Memory B cell (primary cell): ENCODE results near the gene OR6B1.

Source experiments
- ATAC-seq: fragments of 150-1000 bp; cut with Tn5 transposase; 2 replicates; pipeline ENCODE4 v1.10.0; 2021; ENCODE audit warnings: low read depth, mild to moderate bottlenecking, moderate library complexity
- DNase-seq, 2 donors: peaks; one replicate each; pipeline ENCODE4 v3.0.0; 2022; ENCODE audit warnings: low spot score in 2 of 2
- H3K27ac Mint-ChIP-seq: one replicate; pipeline ENCODE4 v1.8.0; 2022; ENCODE audit warnings: mild to moderate bottlenecking, moderate library complexity, mixed read lengths
- H3K27me3 Mint-ChIP-seq: one replicate; pipeline ENCODE4 v1.8.0; 2022; ENCODE audit warnings: mixed read lengths
- H3K36me3 Mint-ChIP-seq: one replicate; pipeline ENCODE4 v1.8.0; 2022; ENCODE audit warnings: mild to moderate bottlenecking, mixed read lengths
- H3K4me1 Mint-ChIP-seq: one replicate; pipeline ENCODE4 v1.8.0; 2022; ENCODE audit warnings: mixed read lengths
- H3K4me3 Mint-ChIP-seq: one replicate; pipeline ENCODE4 v1.8.0; 2022; ENCODE audit warnings: mild to moderate bottlenecking, moderate library complexity, mixed read lengths
- H3K9me3 Mint-ChIP-seq: one replicate; pipeline ENCODE4 v1.8.0; 2022; ENCODE audit warnings: mixed read lengths

Gene OR6B1

GRCh38 chr7:144000020-144000419, at the start of gene OR6B1:
TSS of gene OR6B1 (plus strand) at chr7:144000320. CDS start at chr7:144003997, 3,677 bp downstream.
- Mint-ChIP-seq H3K27me3 (peaks cover 6% of the 10 kb centered on the region), H3K9me3 (no peaks in the 10 kb centered on the region), H3K4me1 (no peaks in the 10 kb centered on the region), H3K4me3 (no peak within 1 kb of the TSS), H3K27ac (no peak within 1 kb of the TSS), H3K36me3 (no peaks in the 10 kb centered on the region)
- no peak for ATAC-seq
- no peak for DNase-seq

DNA sequence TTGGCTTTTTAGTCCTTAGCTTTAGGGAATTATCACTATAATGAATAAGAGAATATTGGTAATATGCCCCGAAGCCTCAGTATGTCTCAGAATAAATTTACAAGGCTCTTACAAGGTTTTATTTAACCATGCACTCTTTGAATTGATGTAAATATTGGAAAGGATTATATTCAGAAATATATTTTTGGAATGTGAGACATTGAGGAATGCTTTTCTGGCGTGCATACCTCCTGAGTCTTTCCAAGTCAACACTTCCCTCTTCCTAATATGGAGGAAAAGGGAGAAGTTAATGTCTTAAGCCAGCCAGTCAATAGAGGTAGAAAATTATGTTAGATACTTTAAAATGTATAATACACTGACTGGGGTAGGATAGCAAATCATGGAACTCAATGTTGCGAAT, 46.7 kb upstream of the OR6B1 start:
- no peak overlapping the region for H3K27ac Mint-ChIP-seq
- DNase-seq = no peak
- no peaks in the 10 kb centered on the region for H3K4me1 Mint-ChIP-seq
- H3K36me3 Mint-ChIP-seq = no peaks in the 10 kb centered on the region
- H3K27me3 Mint-ChIP-seq = peaks cover 14% of the 10 kb centered on the region
- H3K9me3 Mint-ChIP-seq = no peaks in the 10 kb centered on the region
- ATAC-seq = no peak
- no peak overlapping the region for H3K4me3 Mint-ChIP-seq

DNA sequence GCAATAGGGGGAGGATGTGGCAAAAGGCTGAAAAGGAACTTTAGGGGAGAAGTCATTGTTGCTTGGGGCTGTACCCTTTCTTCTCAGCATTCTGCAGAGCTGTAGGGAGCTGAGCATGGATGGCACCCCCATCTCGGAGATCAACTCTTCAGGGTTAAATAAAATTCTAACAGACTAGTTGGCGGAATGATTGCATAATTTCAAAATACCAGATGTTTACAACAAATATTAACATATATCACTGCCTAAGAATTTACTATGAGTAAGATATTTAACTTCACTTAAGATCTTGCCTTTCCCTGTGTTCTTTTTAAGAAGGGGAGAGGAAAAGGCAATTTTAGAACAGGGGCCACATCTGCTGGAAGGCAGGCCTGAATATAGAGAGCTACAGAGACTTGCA, 46.0 kb upstream of the OR6B1 start:
- no peaks in the 10 kb centered on the region for H3K4me1 Mint-ChIP-seq
- H3K4me3 Mint-ChIP-seq = no peak overlapping the region
- H3K9me3 Mint-ChIP-seq = no peaks in the 10 kb centered on the region
- DNase-seq (no peak), ATAC-seq (no peak)
- peaks cover 11% of the 10 kb centered on the region for H3K27me3 Mint-ChIP-seq
- H3K27ac Mint-ChIP-seq = no peak overlapping the region
- H3K36me3 Mint-ChIP-seq = no peaks in the 10 kb centered on the region

- H3K4me1 Mint-ChIP-seq = no peaks in the 10 kb centered on the region
- H3K9me3 Mint-ChIP-seq = no peaks in the 10 kb centered on the region
These were observed 45.6 kb upstream of the OR6B1 start, which contains the start of gene OR2F1 for GRCh38 chr7:143954544-143954943. TSS of gene OR2F1 (plus strand) at chr7:143954844. CDS start at chr7:143959971, 5,127 bp downstream.

GRCh38 chr7:143958781-143959180, 41.3 kb upstream of the OR6B1 start:
- ATAC-seq = no peak
- H3K4me1 Mint-ChIP-seq = no peaks in the 10 kb centered on the region
- H3K27me3 Mint-ChIP-seq = peaks cover 7% of the 10 kb centered on the region
- H3K4me3 Mint-ChIP-seq = no peak overlapping the region
- no peak for DNase-seq
- H3K27ac Mint-ChIP-seq = no peak overlapping the region
- no peaks in the 10 kb centered on the region for H3K36me3 Mint-ChIP-seq
- H3K9me3 Mint-ChIP-seq = no peaks in the 10 kb centered on the region

More at GRCh38 chr7:143954544-143954943, 45.6 kb upstream of the OR6B1 start, which contains the start of gene OR2F1:
- no peak for ATAC-seq
- no peak for DNase-seq
- H3K27ac Mint-ChIP-seq = no peak within 1 kb of the TSS
- peaks cover 8% of the 10 kb centered on the region for H3K27me3 Mint-ChIP-seq
- H3K4me3 Mint-ChIP-seq = no peak within 1 kb of the TSS
- no peaks in the 10 kb centered on the region for H3K36me3 Mint-ChIP-seq

DNA sequence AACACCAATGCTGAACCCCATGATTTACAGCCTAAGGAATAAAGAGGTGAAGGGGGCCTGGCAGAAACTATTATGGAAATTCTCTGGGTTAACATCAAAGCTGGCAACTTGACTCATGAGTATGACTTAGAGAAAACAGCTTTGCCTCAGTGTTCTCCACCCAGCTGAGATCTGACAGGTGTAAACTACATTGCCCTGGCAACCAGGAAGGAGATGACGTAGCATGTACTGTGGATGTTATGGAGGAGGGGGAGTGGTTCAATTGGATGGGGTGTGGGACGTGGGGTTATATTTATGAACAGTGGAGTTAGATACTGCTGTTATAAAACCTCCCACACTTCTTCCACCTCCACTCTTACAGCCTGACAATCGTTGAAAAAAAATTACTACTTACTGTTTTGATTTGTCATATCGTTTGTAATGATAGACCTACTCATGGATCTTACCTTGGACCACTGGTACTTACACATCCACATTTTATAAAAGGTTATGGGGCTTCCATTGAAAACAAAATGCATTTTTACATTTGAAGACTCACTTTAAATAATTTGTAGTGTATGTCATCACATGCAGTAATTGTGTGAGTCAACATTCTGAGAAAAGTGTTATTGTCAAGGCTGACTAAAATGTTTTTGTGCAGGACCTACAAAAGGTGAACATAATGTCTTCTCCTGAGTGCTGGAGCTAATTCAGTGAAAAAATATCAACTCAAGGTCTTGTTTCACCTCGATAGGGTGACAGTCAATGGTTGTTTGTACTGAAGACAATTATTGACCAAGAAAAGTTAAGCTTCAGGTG, 39.1 kb upstream of the OR6B1 start:
- H3K4me3 Mint-ChIP-seq = no peak overlapping the region
- H3K4me1 Mint-ChIP-seq = no peaks in the 10 kb centered on the region
- H3K9me3 Mint-ChIP-seq = no peaks in the 10 kb centered on the region
- peaks cover 7% of the 10 kb centered on the region for H3K27me3 Mint-ChIP-seq
- ATAC-seq (no peak), DNase-seq (no peak)
- no peaks in the 10 kb centered on the region for H3K36me3 Mint-ChIP-seq
- H3K27ac Mint-ChIP-seq = no peak overlapping the region

DNA sequence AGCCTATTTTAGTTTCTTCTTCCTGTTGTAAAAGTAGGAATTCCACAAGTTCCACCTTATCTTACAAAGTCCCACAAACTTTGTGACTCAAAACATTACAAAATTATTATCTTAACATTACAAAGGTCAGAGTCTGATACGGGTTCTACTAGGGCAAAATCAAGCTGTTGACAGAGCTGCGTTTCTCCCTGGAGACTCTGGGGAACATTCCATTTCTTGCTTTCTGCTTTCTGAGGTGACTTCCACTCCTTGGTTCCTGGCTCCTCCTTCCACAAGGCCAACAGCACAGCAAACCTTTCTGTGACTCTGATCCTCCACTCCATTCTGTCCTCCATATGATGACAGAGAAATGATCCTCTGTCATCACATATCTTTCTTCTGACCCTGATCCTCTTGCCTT, 34.8 kb upstream of the OR6B1 start:
- H3K4me3 Mint-ChIP-seq = no peak overlapping the region
- H3K9me3 Mint-ChIP-seq = no peaks in the 10 kb centered on the region
- H3K27me3 Mint-ChIP-seq = peaks cover 4% of the 10 kb centered on the region
- no peaks in the 10 kb centered on the region for H3K4me1 Mint-ChIP-seq
- H3K27ac Mint-ChIP-seq = no peak overlapping the region
- DNase-seq (no peak), ATAC-seq (no peak)
- no peaks in the 10 kb centered on the region for H3K36me3 Mint-ChIP-seq

DNA sequence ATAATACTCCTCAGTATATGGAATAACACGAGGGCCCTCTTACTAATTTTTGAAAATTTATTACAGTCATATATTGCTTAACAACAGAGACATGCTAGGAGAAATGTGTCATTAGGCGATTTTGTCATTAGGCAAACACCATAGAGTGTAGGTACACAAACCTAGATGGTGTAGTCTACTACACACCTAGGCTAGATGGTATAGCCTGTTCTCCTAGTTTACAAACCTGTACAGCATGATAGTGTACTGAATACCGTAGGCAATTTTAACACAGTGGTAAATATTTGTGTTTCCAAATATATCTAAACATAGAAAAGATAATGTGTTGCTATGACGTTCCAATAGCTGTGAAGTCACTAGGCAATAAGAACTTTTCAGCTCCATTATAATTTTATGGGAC, 32.7 kb upstream of the OR6B1 start:
- Mint-ChIP-seq H3K9me3 (peaks cover 1% of the 10 kb centered on the region), H3K27me3 (peaks cover 1% of the 10 kb centered on the region), H3K36me3 (no peaks in the 10 kb centered on the region), H3K4me1 (no peaks in the 10 kb centered on the region), H3K4me3 (no peak overlapping the region), H3K27ac (no peak overlapping the region)
- no peak for ATAC-seq
- DNase-seq = no peak

- no peak for ATAC-seq
These were observed 26.2 kb upstream of the OR6B1 start for GRCh38 chr7:143973870-143974416.

DNA sequence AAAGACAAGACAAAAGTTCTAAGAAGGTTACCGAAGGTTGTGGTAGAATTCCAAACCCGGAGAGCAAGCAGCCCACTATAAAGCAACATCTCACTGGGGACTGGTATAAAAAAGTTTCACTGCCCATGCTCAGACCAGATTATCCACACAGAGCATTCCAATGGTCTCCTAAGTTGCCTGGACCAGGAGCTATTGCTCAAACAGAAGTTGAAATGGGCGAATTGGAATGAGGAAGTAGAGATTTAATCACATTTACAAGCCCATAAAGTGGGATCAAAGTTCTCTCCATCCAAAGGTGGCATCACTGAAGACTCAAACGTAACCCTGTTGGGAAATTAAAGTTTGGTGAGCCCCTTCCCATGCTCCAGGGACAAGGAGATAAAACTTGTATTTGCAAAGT, 25.7 kb upstream of the OR6B1 start:
- Mint-ChIP-seq H3K9me3 (peaks cover 1% of the 10 kb centered on the region), H3K36me3 (no peaks in the 10 kb centered on the region), H3K4me3 (no peak overlapping the region)

More at GRCh38 chr7:143973870-143974416, 26.2 kb upstream of the OR6B1 start:
- Mint-ChIP-seq H3K9me3 (peaks cover 1% of the 10 kb centered on the region), H3K27me3 (no peaks in the 10 kb centered on the region), H3K4me3 (no peak overlapping the region), H3K36me3 (no peaks in the 10 kb centered on the region), H3K27ac (no peak overlapping the region), H3K4me1 (no peaks in the 10 kb centered on the region)
- DNase-seq = no peak

GRCh38 chr7:143975617-143976016, 24.5 kb upstream of the OR6B1 start:
- no peak overlapping the region for H3K4me3 Mint-ChIP-seq
- peaks cover 1% of the 10 kb centered on the region for H3K9me3 Mint-ChIP-seq
- no peaks in the 10 kb centered on the region for H3K36me3 Mint-ChIP-seq
- ATAC-seq (no peak), DNase-seq (no peak)
- H3K27ac Mint-ChIP-seq = no peak overlapping the region
- no peaks in the 10 kb centered on the region for H3K4me1 Mint-ChIP-seq
- no peaks in the 10 kb centered on the region for H3K27me3 Mint-ChIP-seq

More for the DNA sequence above, 25.7 kb upstream of the OR6B1 start:
- ATAC-seq = no peak
- no peaks in the 10 kb centered on the region for H3K4me1 Mint-ChIP-seq
- no peaks in the 10 kb centered on the region for H3K27me3 Mint-ChIP-seq
- DNase-seq = no peak
- H3K27ac Mint-ChIP-seq = no peak overlapping the region

DNA sequence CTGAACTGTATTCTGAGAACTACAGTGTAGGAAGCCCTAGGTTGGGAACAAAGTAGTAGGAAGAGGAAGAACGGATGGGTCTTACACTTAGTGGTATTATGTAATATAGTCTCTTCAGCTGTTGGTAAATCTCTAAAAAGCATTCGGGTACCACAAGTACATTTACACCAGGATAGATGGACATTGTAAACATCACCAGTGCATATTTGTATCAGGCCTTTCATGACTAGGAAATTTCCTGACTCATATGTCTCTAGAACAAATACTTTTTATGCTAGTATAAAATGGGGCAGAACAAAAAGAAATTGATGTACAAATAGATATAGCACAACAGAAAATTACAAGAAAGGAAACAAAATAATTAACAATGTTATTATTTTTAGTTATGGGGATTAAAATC, 21.5 kb upstream of the OR6B1 start:
- no peaks in the 10 kb centered on the region for H3K36me3 Mint-ChIP-seq
- H3K27ac Mint-ChIP-seq = no peak overlapping the region
- no peaks in the 10 kb centered on the region for H3K9me3 Mint-ChIP-seq
- no peaks in the 10 kb centered on the region for H3K4me1 Mint-ChIP-seq
- H3K4me3 Mint-ChIP-seq = no peak overlapping the region
- H3K27me3 Mint-ChIP-seq = peaks cover 6% of the 10 kb centered on the region
- ATAC-seq (no peak), DNase-seq (no peak)

GRCh38 chr7:143979359-143979758, 20.8 kb upstream of the OR6B1 start:
- no peak overlapping the region for H3K27ac Mint-ChIP-seq
- H3K9me3 Mint-ChIP-seq = no peaks in the 10 kb centered on the region
- H3K27me3 Mint-ChIP-seq = peaks cover 6% of the 10 kb centered on the region
- H3K4me1 Mint-ChIP-seq = no peaks in the 10 kb centered on the region
- no peak overlapping the region for H3K4me3 Mint-ChIP-seq
- DNase-seq = no peak
- H3K36me3 Mint-ChIP-seq = no peaks in the 10 kb centered on the region
- no peak for ATAC-seq

GRCh38 chr7:143979998-143980397, 20.1 kb upstream of the OR6B1 start:
- H3K9me3 Mint-ChIP-seq = no peaks in the 10 kb centered on the region
- H3K27ac Mint-ChIP-seq = no peak overlapping the region
- H3K27me3 Mint-ChIP-seq = peaks cover 6% of the 10 kb centered on the region
- DNase-seq (no peak), ATAC-seq (no peak)
- no peak overlapping the region for H3K4me3 Mint-ChIP-seq
- no peaks in the 10 kb centered on the region for H3K36me3 Mint-ChIP-seq
- no peaks in the 10 kb centered on the region for H3K4me1 Mint-ChIP-seq
